Measurements from ENCODE around the gene SELENOP. TPM values are rescaled to one million over a fixed set of nuclear protein-coding genes. Genes with fewer than 3 reads are reported as not detected.

SELENOP gene, protein sequence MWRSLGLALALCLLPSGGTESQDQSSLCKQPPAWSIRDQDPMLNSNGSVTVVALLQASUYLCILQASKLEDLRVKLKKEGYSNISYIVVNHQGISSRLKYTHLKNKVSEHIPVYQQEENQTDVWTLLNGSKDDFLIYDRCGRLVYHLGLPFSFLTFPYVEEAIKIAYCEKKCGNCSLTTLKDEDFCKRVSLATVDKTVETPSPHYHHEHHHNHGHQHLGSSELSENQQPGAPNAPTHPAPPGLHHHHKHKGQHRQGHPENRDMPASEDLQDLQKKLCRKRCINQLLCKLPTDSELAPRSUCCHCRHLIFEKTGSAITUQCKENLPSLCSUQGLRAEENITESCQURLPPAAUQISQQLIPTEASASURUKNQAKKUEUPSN
- polyA plus RNA-seq = 2,350 TPM
- long read RNA-seq, donor 1, full-length matches to known transcripts = 1,209 of 1,476 reads
- long read RNA-seq, donor 1, partial matches to known transcripts = 143 of 1,476 reads
- long read RNA-seq, donor 1, other reads (novel, unspliced or antisense) = 124 of 1,476 reads
- long read RNA-seq, donor 2, full-length matches to known transcripts = 2,719 of 3,343 reads
- long read RNA-seq, donor 2, partial matches to known transcripts = 397 of 3,343 reads
- long read RNA-seq, donor 2, other reads (novel, unspliced or antisense) = 227 of 3,343 reads
- long read RNA-seq, donor 3, full-length matches to known transcripts = 3,177 of 4,010 reads
- long read RNA-seq, donor 3, partial matches to known transcripts = 471 of 4,010 reads
- long read RNA-seq, donor 3, other reads (novel, unspliced or antisense) = 362 of 4,010 reads
- long read RNA-seq, donor 4, transcript SELENOP-209 (6 exons, 1,853 nt) = minor isoform, 14 of 274 reads
- long read RNA-seq, donor 4, transcript SELENOP-202 (3 exons, 799 nt) = minor isoform, 28 of 274 reads
- long read RNA-seq, donor 4, transcript SELENOP-214 (5 exons, 2,243 nt) = major isoform, 189 of 274 reads
- long read RNA-seq, donor 4, transcript SELENOP-213 (3 exons, 653 nt) = minor isoform, 7 of 274 reads
- long read RNA-seq, donor 4, partial matches to known transcripts = 28 of 274 reads
- long read RNA-seq, donor 4, other reads (novel, unspliced or antisense) = 0 of 274 reads
- long read RNA-seq, donor 5, full-length matches to known transcripts = 789 of 956 reads
- long read RNA-seq, donor 5, partial matches to known transcripts = 81 of 956 reads
- long read RNA-seq, donor 5, other reads (novel, unspliced or antisense) = 86 of 956 reads
- long read RNA-seq, donor 6, full-length matches to known transcripts = 1,377 of 1,705 reads
- long read RNA-seq, donor 6, partial matches to known transcripts = 181 of 1,705 reads
- long read RNA-seq, donor 6, other reads (novel, unspliced or antisense) = 147 of 1,705 reads
- long read RNA-seq, donor 7, transcript SELENOP-209 (6 exons, 1,853 nt) = minor isoform, 35 of 564 reads
- long read RNA-seq, donor 7, transcript SELENOP-202 (3 exons, 799 nt) = minor isoform, 56 of 564 reads
- long read RNA-seq, donor 7, transcript SELENOP-214 (5 exons, 2,243 nt) = major isoform, 358 of 564 reads
- long read RNA-seq, donor 7, transcript SELENOP-213 (3 exons, 653 nt) = minor isoform, 15 of 564 reads
- long read RNA-seq, donor 7, partial matches to known transcripts = 51 of 564 reads
- long read RNA-seq, donor 7, other reads (novel, unspliced or antisense) = 32 of 564 reads
- long read RNA-seq, donor 8, full-length matches to known transcripts = 2,843 of 3,471 reads
- long read RNA-seq, donor 8, partial matches to known transcripts = 358 of 3,471 reads
- long read RNA-seq, donor 8, other reads (novel, unspliced or antisense) = 270 of 3,471 reads
- long read RNA-seq, donor 9, full-length matches to known transcripts = 2,528 of 3,171 reads
- long read RNA-seq, donor 9, partial matches to known transcripts = 391 of 3,171 reads
- long read RNA-seq, donor 9, other reads (novel, unspliced or antisense) = 252 of 3,171 reads
- long read RNA-seq, donor 10, transcript SELENOP-205 (2 exons, 606 nt) = minor isoform, 17 of 1,836 reads
- long read RNA-seq, donor 10, transcript SELENOP-202 (3 exons, 799 nt) = minor isoform, 129 of 1,836 reads
- long read RNA-seq, donor 10, transcript SELENOP-209 (6 exons, 1,853 nt) = minor isoform, 66 of 1,836 reads
- long read RNA-seq, donor 10, transcript SELENOP-214 (5 exons, 2,243 nt) = major isoform, 1,240 of 1,836 reads
- long read RNA-seq, donor 10, partial matches to known transcripts = 188 of 1,836 reads
- long read RNA-seq, donor 10, other reads (novel, unspliced or antisense) = 155 of 1,836 reads
- long read RNA-seq, donor 11, transcript SELENOP-209 (6 exons, 1,853 nt) = minor isoform, 91 of 1,865 reads
- long read RNA-seq, donor 11, transcript SELENOP-202 (3 exons, 799 nt) = minor isoform, 103 of 1,865 reads
- long read RNA-seq, donor 11, transcript SELENOP-208 (6 exons, 787 nt) = minor isoform, 44 of 1,865 reads
- long read RNA-seq, donor 11, transcript SELENOP-214 (5 exons, 2,243 nt) = major isoform, 1,221 of 1,865 reads
- long read RNA-seq, donor 11, partial matches to known transcripts = 203 of 1,865 reads
- long read RNA-seq, donor 11, other reads (novel, unspliced or antisense) = 148 of 1,865 reads

DNA sequence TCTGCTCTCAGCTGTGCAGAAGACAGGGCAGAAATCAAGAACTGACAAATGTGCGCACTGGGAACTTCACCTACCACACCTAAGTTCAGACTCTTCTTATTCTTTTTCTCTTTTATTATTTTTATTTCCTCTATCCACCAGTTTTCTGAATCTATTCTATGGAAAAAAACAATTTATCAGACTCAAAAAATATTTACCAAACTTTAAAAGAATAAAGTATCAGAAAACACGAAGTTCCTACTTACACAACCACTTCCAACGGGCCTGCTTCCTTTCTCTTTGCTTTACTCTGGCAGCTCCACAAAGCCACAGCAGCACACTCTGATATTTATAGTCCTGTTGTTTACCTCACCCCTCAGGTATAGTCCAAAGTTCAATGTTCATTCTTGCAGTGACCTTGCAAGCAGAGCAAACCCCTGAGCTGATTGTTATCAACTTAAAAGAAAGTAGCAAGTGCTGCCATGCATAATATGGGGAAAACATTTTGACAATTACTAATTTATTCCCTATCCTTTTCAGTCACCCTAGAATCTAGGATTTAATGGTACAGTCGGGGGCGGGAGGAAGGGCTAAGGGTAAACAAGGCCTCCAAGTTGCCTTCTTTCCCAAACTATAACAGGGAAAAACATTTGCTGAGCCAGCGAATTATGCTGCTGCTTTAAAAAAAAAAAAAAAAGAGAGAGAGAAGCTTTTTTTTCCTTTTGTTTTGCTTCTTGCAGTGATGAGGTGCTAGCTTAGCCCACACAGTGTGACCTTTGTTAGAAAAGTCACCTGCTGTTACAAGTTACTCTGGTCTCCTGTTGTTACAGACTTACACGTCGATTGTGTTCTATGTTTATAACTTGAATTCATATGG, at the start of gene SELENOP:
SELENOP (minus strand) TSS at position 302 of the 856 bp plus-strand sequence. CDS start 3,539 bp downstream, outside the sequence.
- DNase-seq = peak; percentile 91 to 97
- Histone ChIP-seq H3K4me3 (ENCODE audit: low read length) (peak within 1 kb of the TSS; percentile 50), H3K4me1 (ENCODE audit: control insufficient read depth, insufficient read depth, low read length) (peaks cover 8% of the 10 kb centered on the region), H3K27ac (ENCODE audit: low read length) (peak within 1 kb of the TSS; percentile 61), H3K36me3 (ENCODE audit: control insufficient read depth, insufficient read depth, low read length) (peaks cover 10% of the 10 kb centered on the region), H3K9me3 (ENCODE audit: control insufficient read depth, low read depth, low read length) (no peaks in the 10 kb centered on the region), H3K27me3 (ENCODE audit: control insufficient read depth, insufficient read depth, low read length) (no peaks in the 10 kb centered on the region)
- 0% methylated on average over 5 of the region's 8 CpGs for WGBS (ENCODE audit: insufficient coverage, low lambda C conversion rate)

DNA sequence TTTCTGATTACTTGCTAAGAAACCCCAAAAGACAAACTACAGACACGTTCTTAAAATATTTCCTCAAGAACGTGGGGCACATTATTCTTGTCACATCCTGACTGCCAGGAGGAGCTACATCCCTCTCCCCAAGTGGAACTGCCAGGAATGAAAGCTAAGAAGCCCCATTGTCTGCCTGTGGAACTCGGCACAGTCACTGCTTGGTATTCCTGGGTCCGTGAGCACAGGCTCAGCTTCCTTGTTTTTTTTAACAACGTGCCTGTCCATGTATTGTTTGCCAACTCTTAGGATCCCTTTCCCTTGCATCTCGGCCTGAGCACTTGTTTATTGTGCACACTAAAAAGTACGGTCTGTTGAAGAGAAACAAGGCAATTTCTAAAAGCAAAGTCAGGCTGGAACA, 47.0 kb upstream of the SELENOP start:
- Histone ChIP-seq H3K4me3 (ENCODE audit: low read length) (no peak overlapping the region), H3K27ac (ENCODE audit: low read length) (peak overlapping the region; percentile 13), H3K4me1 (ENCODE audit: control insufficient read depth, insufficient read depth, low read length) (peaks cover 15% of the 10 kb centered on the region), H3K36me3 (ENCODE audit: control insufficient read depth, insufficient read depth, low read length) (no peaks in the 10 kb centered on the region), H3K9me3 (ENCODE audit: control insufficient read depth, low read depth, low read length) (no peaks in the 10 kb centered on the region), H3K27me3 (ENCODE audit: control insufficient read depth, insufficient read depth, low read length) (no peaks in the 10 kb centered on the region)
- no peak for DNase-seq
- 17% methylated on average over 2 of the region's 7 CpGs for WGBS (ENCODE audit: insufficient coverage, low lambda C conversion rate)

DNA sequence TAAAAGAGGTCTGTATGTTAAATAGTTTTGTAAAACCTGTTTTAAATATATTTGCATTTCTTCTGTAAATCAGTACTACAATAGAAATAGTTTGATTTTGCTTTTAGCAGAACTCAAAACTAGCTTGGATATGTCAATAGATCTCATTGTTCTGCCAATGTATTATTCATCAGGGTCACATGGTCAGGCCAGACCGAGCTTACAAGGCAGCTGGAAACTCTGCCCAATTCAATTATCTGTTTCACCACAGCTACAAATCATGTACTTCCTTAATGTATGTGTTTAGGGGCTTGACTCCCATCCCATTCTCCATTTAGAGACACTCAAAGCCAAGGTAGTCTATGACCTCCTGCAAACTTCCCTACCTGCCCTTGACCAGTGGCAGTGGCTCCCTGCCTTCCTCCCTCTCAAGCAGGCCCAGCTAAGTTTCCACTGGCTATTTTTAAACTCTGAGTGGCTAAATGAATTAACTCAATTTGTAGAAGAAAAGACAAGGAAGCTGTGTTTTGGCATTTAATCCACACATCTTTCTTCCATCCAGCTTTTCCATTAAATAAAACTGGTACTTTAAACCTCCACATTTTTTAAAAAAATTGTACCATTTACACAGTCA, 46.4 kb upstream of the SELENOP start:
- Histone ChIP-seq H3K4me3 (ENCODE audit: low read length) (no peak overlapping the region), H3K9me3 (ENCODE audit: control insufficient read depth, low read depth, low read length) (no peaks in the 10 kb centered on the region), H3K36me3 (ENCODE audit: control insufficient read depth, insufficient read depth, low read length) (no peaks in the 10 kb centered on the region), H3K27ac (ENCODE audit: low read length) (peak overlapping the region; percentile 13), H3K27me3 (ENCODE audit: control insufficient read depth, insufficient read depth, low read length) (no peaks in the 10 kb centered on the region), H3K4me1 (ENCODE audit: control insufficient read depth, insufficient read depth, low read length) (peaks cover 18% of the 10 kb centered on the region)
- DNase-seq = no peak
- no CpG with 5 or more reads among the region's 1 CpG for WGBS (ENCODE audit: insufficient coverage, low lambda C conversion rate)

DNA sequence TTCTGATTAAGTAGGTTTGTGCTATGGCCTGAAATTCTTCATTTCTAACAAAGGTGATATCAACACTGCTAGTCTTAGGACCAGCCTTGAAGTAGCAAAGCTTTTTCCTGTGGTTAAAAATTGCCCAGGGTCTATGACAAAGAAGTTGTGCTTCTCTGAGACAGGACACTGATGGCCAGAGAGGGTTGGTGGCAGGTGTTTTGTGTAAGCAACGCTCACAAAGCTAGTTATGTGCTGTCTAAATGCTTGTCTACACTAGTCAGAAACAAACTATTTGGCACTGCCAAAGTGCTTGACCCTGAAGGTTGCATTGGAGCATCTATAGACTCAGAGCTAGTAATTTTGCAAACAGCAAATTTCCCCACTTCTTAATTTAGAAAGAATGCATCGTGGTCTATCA, 44.1 kb upstream of the SELENOP start:
- no peak for DNase-seq

DNA sequence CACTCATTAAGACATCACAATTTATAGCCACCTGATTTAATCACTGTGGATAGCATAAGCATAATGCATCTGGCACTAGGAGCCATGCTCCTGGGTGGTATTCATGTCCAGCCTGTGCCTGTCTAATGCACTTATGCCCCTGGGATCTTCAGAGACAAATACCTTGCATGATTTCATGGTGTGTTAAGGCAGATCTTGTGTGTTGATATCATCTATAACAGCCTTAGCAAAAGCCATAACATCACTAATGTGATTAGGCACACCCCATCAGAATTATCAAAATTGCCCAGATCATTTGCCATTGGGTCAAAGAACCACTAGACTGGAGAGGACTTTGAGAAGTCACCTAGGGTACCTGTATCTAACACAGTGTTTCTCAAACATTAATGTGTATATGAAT, 43.7 kb upstream of the SELENOP start:
- H3K27ac ChIP-seq (ENCODE audit: low read length) = peak overlapping the region; percentile 24
- peaks cover 23% of the 10 kb centered on the region for H3K4me1 ChIP-seq (ENCODE audit: control insufficient read depth, insufficient read depth, low read length)
- DNase-seq = peak in 1 of 2 donors; percentile 69
- no peaks in the 10 kb centered on the region for H3K36me3 ChIP-seq (ENCODE audit: control insufficient read depth, insufficient read depth, low read length)
- H3K4me3 ChIP-seq (ENCODE audit: low read length) = no peak overlapping the region
- H3K27me3 ChIP-seq (ENCODE audit: control insufficient read depth, insufficient read depth, low read length) = no peaks in the 10 kb centered on the region
- no peaks in the 10 kb centered on the region for H3K9me3 ChIP-seq (ENCODE audit: control insufficient read depth, low read depth, low read length)

More for the DNA sequence above, 44.1 kb upstream of the SELENOP start:
- H3K27me3 ChIP-seq (ENCODE audit: control insufficient read depth, insufficient read depth, low read length) = no peaks in the 10 kb centered on the region
- 30% methylated on average over 2 of the region's 2 CpGs for WGBS (ENCODE audit: insufficient coverage, low lambda C conversion rate)
- H3K4me3 ChIP-seq (ENCODE audit: low read length) = no peak overlapping the region
- peaks cover 23% of the 10 kb centered on the region for H3K4me1 ChIP-seq (ENCODE audit: control insufficient read depth, insufficient read depth, low read length)
- no peaks in the 10 kb centered on the region for H3K9me3 ChIP-seq (ENCODE audit: control insufficient read depth, low read depth, low read length)
- peak overlapping the region; percentile 24 for H3K27ac ChIP-seq (ENCODE audit: low read length)
- no peaks in the 10 kb centered on the region for H3K36me3 ChIP-seq (ENCODE audit: control insufficient read depth, insufficient read depth, low read length)

DNA sequence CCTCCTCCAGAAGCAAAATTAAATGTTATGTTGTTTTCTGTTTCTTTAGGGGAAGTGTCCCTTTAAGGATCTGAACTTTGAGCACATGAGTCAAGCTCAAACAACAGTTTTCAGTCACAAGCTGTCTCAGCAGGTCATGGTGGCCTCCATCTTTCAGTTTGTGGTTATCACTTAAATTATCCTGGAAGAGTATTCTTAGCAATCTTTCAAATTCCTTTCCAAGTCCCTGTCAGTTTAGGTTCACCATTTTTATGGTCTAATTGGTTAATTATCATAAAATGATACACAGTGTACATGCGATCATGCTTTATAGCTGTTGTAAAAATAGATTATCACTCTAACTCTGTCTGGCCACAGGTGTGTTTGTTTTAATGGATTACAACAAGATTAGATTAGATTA, 43.1 kb upstream of the SELENOP start:
- Histone ChIP-seq H3K27ac (ENCODE audit: low read length) (peak overlapping the region; percentile 70), H3K4me1 (ENCODE audit: control insufficient read depth, insufficient read depth, low read length) (peaks cover 23% of the 10 kb centered on the region)

DNA sequence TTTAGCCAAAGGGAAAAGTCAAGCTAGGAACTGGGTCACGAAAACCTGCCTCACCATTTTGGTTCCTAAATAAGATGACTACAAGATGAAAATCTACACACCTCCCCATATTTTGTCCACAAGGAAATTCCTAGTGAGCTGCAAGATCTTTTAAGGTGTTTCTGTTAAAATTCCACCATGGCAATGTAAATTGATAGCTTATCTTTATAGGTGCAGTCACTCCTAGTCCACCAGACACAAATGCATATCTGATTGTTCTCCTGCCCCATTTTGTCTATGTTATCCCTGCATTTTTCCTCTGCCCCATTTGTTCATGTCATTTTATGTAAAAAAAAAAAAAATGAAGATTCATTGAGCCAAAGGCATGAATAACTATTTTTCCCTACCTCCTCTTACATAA, 41.1 kb upstream of the SELENOP start:
- H3K27me3 ChIP-seq (ENCODE audit: control insufficient read depth, insufficient read depth, low read length) = no peaks in the 10 kb centered on the region
- H3K36me3 ChIP-seq (ENCODE audit: control insufficient read depth, insufficient read depth, low read length) = no peaks in the 10 kb centered on the region
- no peak for DNase-seq
- no peak overlapping the region for H3K4me3 ChIP-seq (ENCODE audit: low read length)
- H3K4me1 ChIP-seq (ENCODE audit: control insufficient read depth, insufficient read depth, low read length) = peaks cover 20% of the 10 kb centered on the region
- WGBS (ENCODE audit: insufficient coverage, low lambda C conversion rate) = no CpG with 5 or more reads among the region's 1 CpG
- no peaks in the 10 kb centered on the region for H3K9me3 ChIP-seq (ENCODE audit: control insufficient read depth, low read depth, low read length)
- H3K27ac ChIP-seq (ENCODE audit: low read length) = peak overlapping the region; percentile 70

More for the DNA sequence above, 43.1 kb upstream of the SELENOP start:
- Histone ChIP-seq H3K36me3 (ENCODE audit: control insufficient read depth, insufficient read depth, low read length) (no peaks in the 10 kb centered on the region), H3K9me3 (ENCODE audit: control insufficient read depth, low read depth, low read length) (no peaks in the 10 kb centered on the region), H3K4me3 (ENCODE audit: low read length) (no peak overlapping the region), H3K27me3 (ENCODE audit: control insufficient read depth, insufficient read depth, low read length) (no peaks in the 10 kb centered on the region)
- 50% methylated on average over 1 of the region's 1 CpG for WGBS (ENCODE audit: insufficient coverage, low lambda C conversion rate)
- DNase-seq = peak; percentile 86 to 93

Measured in large intestine (tissue), 12 donors.